DMS153 treated with DMSO at 0.1 percent for 48 hours (cell line): ENCODE data around the gene SLC38A10.

Experiments used
- DNase-seq: peaks from one replicate; lab custom pipeline; 2025; ENCODE audit not compliant: unreplicated experiment; lab: John Stamatoyannopoulos, UW

SLC38A10 gene

DNA sequence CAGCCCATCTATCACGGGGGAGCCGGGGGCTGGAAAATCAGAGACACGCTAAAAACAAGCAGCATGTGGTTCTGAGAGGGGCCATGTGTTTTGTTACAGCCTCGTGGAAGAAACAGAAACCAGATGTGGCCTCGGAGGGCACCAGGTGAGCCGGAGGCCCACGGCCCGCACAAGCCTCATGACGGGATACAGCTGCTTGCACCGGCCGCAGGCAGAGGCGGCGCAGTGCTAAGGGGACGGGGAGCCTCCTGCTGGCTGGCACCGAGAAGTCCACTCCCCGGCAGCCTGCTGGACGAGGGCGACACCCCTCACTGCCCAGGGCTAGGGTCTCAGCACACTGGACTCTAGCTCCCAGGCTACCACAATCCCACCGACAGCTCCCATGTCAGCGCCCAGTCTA is 36.8 kb downstream of the SLC38A10 start:
- DNase-seq, result no peak

DNA sequence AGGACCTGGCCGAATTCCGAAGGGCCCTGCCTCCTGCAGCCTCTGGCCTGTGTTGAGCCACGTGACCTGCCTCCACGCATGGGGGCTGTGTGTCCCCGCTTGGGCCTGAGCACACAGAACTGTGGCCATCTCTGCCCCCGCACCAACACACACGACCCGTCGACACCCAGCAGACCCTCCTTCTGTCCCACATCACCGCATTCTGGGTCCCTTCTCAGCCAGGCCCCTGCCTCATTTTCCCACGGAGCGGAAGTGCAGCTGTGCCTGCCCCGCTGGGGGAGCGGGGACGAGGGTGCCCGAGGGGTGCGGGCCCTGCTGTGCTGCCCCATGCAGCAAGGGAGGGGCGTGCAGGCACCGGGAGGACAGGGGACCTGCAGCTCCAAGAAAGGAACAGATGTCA is 37.6 kb downstream of the SLC38A10 start:
- DNase-seq, result no peak

DNA sequence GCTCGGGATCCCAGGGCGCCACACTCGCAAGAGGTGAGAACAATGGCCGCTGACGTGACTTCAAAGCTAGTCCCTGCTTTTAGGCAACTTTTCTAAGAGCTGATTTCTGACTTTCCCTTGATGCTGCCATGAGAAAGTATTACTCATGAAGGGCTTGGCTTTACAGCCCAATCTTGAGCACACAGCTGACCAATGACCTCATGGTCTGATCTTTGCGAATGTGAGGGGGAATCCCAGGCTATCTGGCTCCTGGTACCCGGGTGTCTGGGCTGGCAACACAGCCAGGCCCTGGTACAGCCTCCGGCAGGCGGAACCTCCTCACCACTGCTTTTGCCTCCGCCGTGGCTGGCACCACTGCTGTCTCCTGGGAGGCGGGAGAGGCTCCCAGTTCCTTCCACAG is 38.5 kb downstream of the SLC38A10 start:
- DNase-seq, result no peak

DNA sequence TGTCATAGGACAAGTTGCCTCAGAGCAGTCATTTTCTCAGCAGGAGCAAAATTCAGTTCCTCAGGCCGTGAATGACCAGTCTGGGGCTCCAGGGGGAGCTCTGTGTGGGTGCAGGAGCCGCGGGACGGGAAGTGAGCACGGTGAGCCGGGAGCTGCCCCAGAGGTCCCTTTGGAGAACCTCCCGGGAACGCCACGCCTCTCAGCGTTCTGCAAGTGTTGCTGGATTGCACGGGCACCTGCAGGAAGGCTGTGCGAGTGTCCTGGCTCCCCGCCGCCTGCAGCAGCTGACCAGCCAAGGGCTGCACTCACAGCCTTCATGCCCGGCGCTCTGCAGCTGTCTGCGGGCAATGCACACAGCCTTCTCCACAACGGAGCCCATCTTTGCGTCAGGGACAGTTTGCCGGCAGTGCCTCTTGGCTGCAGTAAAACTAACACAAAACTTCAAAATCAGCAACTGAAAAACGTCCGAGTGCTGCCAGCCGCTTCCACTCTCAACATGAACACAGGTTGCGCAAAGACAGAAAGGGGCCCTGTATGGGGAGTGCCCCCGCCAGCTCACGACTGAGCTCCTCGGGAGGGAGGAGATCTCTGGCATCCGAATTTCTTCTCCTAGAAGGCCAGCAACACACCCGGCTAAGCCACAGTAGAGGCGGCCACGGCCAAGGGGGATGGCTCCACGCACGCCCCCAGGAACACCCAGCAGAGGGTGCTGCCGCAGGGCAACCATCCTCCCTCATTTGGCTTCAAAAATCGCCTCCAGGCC is 40.0 kb downstream of the SLC38A10 start:
- DNase-seq, result peak; percentile 84

DNA sequence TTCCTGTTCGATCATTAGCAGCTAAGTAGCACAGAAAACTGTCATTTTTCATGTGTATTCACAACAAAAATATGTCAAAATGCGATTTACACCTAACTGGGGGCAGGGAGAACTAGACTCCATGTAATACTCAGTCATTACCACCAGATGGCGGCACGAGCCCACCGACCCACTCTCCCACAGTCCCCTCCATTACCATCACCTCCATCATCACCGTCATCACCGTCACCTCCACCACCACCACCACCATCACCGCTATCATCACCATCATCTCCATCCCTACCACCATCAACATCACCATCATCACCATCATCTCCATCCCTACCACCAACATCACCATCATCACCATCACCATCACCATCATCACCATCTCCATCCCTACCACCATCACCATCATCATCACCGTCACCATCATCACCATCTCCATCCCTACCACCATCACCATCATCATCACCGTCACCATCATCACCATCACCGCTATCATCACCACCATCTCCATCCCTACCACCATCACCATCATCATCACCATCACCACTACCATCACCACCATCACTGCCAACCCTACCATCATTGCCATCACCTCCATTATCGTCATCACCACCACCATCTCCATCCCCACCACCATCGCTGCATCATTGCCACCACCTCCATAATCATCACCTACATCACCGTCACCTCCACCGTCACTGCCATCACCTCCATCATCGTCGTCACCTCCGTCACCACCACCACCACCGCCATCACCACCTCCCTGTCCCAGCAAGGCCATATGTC is 41.6 kb downstream of the SLC38A10 start:
- peak; percentile 26 for DNase-seq

DNA sequence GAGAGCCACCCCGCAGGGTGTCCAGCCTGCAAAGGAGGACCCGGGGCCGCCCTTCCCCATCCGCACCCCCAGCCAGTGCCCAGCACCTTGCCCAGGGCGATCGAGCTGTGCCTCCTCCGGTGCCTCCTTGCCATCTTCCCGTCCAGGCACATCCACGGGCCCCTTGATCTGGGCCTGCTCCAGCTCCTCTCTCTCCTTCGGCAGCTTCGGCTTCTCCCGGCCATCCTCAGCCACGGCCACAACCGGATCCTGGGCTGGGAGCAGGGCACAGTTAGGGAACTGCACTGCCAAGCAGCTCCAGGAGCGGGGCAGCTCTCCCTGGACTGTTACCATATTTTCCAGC is 42.1 kb downstream of the SLC38A10 start:
- DNase-seq, result no peak

DNA sequence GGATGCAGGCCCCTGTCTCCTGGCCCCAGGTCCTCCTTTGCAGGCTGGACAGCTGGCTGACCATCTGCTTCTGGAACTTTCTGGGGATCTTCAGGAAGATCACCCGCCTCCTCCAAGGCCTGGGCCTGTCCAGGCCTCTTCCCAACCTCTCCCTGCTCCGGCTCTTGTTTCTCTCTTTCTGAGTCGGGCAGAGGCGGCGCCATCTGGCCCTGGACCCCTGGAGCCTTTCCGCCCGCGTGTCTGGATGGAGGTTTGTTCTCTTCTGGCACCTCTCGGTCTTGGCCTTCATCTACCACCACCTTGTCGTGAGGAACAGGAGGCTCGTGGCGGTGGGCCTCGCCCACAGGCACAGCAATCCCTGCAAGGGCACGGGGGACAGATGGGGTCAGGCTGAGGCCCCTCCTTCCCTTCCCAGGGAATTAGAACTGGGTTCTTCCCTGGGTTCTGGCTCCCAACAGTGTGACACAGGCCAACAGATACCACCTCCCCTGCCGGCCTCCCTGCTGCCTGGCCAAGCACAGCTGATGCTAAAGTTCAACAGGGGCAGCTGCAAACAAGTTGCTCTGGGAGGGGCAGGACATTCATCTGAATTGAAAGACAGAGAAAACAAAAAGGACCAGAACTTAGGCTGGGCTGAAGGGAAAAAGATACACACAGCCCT is 42.7 kb downstream of the SLC38A10 start:
- no peak for DNase-seq

DNA sequence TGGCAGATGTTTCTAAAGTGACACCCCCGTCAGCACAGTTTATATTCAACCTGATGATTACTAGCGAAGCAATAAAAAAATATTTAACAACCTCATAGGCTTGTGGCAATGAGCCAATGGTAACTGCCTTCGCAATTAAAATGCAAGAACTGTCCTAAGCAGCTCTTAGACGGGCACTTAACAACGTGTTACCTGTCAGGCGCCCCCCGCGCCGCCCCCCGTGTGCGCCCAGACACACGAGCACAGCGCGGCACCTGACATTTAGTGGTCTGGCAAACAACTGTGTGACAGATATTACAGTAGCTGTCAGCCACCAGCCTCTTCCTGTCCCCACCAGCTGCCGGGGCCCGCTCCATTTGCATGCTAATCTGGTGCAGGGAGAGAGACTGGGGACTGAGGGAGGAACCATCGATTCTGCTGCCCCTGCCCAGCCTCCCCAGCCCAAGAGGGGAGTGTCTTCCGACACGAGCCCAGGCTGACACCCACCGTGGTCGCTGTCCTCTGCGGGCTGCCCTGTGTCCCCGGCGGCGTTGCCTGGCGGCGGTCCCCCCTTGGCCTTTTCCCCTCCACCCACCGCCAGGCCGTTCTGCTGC is 43.3 kb downstream of the SLC38A10 start:
- peak; percentile 98 for DNase-seq

DNA sequence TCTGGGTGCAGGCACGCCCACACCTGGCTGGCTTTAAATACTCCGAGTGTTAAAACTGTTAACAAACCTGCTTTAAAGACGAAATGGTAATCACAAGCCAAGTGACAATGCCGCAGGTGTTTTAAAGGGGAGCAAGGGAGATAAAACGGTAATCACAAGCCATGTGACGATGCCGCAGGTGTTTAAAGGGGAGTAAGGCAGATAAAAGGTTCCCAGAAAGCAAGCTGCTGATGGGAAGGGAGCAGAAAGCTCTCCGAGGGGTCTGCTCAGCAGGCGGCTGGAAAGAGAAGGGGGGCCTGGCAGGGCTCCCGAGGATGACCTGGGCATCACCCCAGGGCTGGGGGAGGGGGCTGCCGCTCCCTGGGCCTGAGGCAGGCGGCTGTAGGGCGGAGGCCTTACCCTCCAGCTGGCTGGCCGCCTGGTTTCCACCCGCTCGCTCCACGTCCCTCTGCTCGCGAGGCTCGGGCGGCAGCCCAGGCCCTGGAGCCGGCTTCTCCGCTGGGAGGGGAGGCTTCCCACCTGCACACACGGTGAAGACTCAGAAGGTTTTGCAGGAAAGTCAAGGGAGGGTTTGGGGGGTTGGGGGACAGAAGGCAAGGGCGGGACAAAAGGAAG is 43.9 kb downstream of the SLC38A10 start:
- DNase-seq, result peak; percentile 93

DNA sequence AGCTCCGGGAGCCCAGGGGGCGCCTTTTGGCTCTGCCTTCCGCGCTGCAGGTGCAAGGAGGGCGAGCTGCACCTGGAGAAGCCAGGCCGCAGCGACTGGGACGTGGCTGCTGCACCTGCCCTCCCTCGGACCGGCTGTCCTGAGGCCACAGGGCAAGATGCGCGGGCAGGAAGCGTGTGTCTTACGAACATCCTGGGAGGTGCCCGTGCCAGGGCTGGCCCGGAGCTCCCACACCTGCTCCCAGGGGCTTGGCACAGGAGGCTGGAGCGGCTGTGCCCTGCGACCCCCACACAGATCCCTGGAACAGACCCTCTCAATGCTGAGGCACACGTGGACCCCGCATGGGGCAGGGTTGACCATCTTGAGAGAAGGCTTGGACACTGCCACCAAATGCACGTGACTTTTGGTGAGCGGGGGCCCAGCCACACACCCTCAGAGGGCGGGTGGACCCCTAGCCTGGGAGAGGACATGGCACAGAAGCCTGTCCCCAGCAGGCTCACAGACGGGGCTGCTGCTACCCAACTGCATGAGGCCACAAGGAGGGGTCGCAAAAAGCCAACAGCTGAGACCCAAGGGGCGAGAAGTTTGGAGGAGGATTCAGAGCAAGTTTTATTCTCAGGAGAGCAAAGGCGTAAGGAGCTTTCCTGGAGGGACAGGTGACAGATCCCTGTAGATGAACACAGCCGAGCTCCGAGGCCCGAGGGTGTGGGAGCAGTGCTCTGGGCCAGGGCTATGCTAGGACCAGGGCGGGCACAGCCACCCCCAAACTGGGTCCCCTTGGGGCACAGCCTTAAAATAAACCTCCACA is 44.6 kb downstream of the SLC38A10 start:
- DNase-seq, result no peak

DNA sequence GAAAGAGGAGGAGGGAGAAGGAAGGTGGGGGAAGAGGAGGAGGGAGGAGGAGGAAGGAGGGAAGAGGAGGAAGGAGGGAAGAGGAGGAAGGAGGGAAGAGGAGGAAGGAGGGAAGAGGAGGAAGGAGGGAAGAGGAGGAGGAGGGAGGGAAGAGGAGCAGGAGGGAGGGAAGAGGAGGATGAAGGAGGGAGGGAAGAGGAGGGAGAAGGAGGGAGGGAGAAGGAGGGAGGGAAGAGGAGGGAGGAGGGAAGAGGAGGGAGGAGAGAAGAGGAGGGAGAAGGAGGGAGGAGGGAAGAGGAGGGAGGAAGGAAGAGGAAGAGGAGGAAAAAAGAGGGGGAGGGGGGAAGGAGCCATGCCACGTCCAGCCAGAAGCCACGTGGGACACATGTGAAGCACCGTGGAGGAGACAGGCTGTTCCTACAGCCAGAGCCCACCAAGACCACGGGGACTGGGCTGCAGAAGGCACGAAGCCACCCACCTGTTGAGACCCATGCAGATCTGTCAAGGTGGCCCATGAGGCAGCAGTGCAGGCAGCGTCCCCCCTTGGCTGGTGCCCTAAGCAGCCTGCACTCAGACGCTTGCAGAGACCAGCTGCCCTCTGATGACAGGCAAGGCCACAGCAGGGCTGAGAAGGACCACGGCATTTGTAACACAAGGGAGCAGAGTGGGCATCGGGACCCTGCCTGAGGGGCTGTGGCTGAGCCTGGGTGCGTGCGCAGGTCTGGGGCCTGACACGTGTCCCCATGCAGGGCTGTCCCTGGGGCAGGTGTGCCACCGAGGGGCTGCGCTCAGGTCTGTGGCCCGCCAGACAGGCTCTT is 45.7 kb downstream of the SLC38A10 start:
- no peak for DNase-seq

DNA sequence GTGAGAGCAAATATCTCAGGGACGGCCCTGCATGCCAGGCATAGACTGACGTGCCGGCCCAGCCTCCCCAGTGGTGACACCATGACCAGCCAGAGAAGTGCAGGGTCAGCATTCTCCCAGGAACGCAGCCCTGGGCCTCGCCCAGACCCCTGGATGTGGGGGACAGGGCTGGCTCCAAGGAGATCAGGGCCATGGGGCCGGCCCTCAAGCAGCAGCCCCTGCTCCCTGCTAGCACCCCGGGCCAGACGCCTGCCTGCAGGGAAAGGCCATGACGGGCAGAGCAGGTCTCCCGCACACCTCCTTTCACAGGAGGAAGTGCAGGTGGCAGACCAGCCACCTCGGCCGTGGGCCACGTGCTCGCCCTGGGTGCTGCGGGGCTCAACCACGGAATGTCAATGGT is 46.5 kb downstream of the SLC38A10 start:
- no peak for DNase-seq

DNA sequence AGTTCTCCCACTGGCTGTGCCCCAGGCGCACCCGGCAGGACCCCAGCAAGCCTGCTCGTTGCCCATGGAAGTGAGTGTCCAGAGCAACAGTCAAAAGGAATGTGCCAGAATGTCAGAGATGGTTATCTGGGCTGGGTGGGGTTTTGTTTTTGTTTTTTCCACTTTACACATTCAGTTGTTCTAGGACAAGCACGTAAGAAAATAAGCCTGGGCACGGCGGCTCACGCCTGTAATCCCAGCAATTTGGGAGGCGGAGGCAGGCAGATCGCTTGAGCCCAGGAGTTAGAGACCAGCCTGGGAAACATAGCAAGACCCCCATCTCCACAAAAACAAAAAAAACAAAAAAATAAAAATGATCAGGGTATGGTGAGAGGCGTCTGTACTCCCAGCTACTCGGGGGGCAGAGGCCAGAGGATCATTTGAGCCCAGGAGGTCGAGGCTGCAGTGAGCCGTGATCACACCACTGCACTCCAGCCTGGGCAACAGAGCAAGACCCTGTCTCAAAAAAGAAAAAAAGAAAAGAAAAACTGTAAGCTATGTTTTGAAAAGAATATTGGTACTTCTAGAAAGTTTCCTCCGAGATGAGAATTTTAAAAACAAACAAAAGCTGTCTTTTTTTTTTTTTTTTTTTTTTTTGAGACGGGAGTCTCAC is 47.6 kb downstream of the SLC38A10 start:
- DNase-seq, result no peak

DNA sequence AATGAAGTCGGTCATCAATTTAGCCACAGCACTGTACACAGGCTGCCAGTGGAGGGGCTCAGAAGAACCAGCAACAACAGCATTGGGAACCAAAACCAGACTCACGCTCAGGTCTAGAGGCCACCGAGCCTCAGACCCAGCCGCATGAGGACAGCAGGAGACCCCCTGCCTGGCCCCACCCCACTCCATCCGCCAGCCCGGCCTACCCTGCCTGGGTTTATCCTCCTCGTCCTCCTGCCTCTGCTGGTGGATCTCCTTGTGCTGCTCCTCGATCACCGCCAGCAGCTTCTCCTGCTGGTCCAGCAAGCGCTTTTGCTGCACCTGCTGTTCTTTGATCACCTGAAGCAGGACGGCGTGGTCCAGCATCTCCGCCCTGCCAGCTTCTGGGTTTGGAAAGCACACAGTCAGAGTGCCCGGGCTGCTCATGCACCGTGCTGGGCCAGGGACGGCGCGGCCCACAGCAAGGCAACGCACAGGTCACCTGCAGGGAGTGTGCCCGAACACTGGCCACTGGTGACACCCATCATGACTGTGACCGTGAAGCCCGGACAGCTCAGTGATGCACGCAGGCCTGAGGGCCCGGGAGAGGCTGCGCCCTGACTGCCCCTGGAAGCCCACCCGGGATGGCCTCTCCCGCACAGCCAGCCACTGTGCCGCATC is 48.3 kb downstream of the SLC38A10 start:
- DNase-seq, result no peak

DNA sequence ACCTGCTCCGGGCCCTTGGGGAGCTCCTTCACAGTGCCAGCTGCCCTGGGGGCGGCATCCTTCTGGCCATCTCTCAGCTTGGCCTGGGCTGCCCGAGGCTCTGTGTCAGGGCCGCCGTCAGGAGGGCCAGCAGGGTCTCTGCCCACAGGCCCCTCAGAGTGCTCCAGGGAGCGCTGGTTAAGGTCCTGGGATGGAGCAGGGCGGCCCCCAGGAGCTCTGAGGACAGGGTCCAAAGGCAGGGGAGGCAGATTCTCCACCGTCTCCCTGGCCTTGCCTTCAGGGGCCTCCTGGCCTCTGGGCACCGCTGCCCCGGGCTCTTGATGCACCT is 48.8 kb downstream of the SLC38A10 start:
- no peak for DNase-seq

DNA sequence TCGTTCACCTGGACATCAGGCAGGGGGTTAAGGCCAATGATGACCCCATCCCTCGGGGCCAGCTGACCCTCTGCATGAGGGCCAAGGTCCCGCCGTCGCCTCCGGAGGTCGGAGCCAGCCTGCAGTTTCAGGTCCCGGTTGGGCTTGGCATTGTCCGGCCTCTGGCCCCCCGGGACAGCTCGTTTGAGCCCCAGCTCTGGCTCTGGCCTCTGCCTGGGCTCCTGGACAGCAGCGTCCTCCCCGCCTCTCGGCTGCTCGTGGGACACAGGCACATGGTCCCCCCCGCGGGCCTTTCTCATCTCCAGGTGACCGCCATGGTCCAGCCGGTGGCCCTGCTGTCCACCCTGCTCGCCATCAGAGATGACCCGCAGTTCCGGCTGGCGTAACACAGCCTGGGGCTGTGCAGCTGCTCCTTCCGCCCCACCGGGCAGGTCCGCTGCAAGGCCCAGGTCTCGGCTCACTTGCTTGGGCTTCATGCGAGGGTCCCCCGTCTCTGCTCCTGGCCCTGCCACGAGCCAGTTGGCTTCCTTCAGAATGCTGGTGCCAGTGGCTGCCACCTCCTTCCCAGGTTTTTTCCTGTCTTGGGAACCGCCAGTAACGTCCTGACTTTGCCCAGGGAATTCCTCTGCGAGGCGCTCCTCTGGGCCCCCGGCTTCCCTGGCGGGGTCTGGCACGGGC is 49.3 kb downstream of the SLC38A10 start:
- no peak for DNase-seq

DNA sequence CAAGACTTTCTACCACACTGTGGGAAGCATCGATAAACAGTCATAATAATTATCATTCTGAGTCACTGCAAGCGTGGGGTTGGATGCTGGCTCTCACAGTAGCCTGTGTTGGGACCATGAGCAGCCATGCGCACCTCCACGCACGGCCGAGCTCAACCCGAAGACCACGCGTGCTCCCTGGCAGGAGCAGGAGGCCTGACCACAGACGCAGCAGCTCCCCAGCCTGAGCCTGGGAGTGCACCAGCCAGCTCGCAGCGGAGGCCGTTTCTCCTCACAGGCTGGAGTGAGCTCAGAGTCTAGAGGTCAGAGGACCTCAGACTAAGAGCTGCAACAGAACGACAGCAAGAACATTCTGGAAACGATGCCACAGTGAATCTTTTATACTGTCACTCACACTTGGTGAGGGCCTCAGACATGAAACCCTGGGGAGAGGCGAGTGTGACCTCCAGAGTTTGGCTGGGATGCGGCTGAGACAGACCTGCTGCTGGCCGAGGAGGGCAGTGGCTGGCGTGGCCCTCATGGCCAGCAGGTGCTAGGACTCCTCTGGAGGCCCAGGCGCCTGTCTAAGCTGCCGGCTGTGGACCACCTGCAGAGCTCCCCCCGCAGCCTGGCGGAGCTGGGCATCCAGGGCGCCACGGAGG is 50.0 kb downstream of the SLC38A10 start:
- DNase-seq, result no peak
